ENCODE measurements around the gene DCBLD1. TPM values are rescaled to one million over a fixed set of nuclear protein-coding genes. Genes with fewer than 3 reads are reported as not detected.

Gene DCBLD1
- total and polyA plus RNA-seq, 2 of the 13 experiments (the other 11 are each of a cell fraction or from before 2014, with no cell fraction given): 23.2 to 41.5 TPM

- no peak for TF ChIP-seq THYN1 (CRISPR knock-in tag; IDR thresholded peaks at IDR 0.05; ENCODE audit: borderline replicate concordance, low read depth)
- TF ChIP-seq BHLHE40 (IDR thresholded peaks at IDR 0.05; ENCODE audit: low read length): no peak
- TF ChIP-seq KLF12 (CRISPR knock-in tag; IDR thresholded peaks at IDR 0.05; ENCODE audit: borderline replicate concordance): no peak
- TF ChIP-seq ZBTB34 (CRISPR knock-in tag; IDR thresholded peaks at IDR 0.05): peak; percentile 66; the same call in 1 of the 2 replicates
- no peak for TF ChIP-seq POLR2G (IDR thresholded peaks at IDR 0.05; ENCODE audit: low read depth, low read length)
- no peak for TF ChIP-seq ZNF552 (CRISPR knock-in tag; IDR thresholded peaks at IDR 0.05; ENCODE audit: borderline replicate concordance)
- no peak for TF ChIP-seq ZBTB14 (CRISPR knock-in tag; IDR thresholded peaks at IDR 0.05)
- no peak for TF ChIP-seq MLXIP (CRISPR knock-in tag; IDR thresholded peaks at IDR 0.05; ENCODE audit: borderline replicate concordance)
- peak; percentile 59; the same call in 1 of the 2 replicates for TF ChIP-seq GATAD1 (CRISPR knock-in tag; IDR thresholded peaks at IDR 0.05)
- no peak for TF ChIP-seq ZBTB2 (CRISPR knock-in tag; IDR thresholded peaks at IDR 0.05; ENCODE audit: low read depth)
- TF ChIP-seq ZMYM4 (CRISPR knock-in tag; IDR thresholded peaks at IDR 0.05): peak; percentile 95
- TF ChIP-seq ZNF646 (CRISPR knock-in tag; IDR thresholded peaks at IDR 0.05): no peak
- no peak for TF ChIP-seq ZNF30 (CRISPR knock-in tag; IDR thresholded peaks at IDR 0.05)
- TF ChIP-seq ZSCAN29 (CRISPR knock-in tag; conservative IDR thresholded peaks at IDR 0.05): no peak
These were observed 4.3 kb upstream of the DCBLD1 start (continued) for GRCh38 chr6:117477988-117478852.
